ENCODE data around the gene TBC1D32. TPM values are rescaled to one million over a fixed set of nuclear protein-coding genes. Genes with fewer than 3 reads are reported as not detected.
"Not testable (repeated sequence)": the region's sequence is repeated elsewhere in the genome, so short reads cannot be mapped to it uniquely, and the experiment has no call there.

The TBC1D32 gene
- total RNA-seq, 2 experiments from 2014 or later: 10.9 to 12.4 TPM

GRCh38 chr6:121044905-121045304, 289.4 kb downstream of the TBC1D32 start:
- H3K27me3 Mint-ChIP-seq; CTCF ChIA-PET; H3K27ac Mint-ChIP-seq; DNase-seq; H3K9me3 Mint-ChIP-seq; H3K4me3 Mint-ChIP-seq; POLR2A ChIA-PET; H3K36me3 Mint-ChIP-seq (ENCODE audit: low read depth); H3K4me1 Mint-ChIP-seq: not testable (repeated sequence)

GRCh38 chr6:121043706-121044105, 290.6 kb downstream of the TBC1D32 start:
- H3K4me1 Mint-ChIP-seq; H3K27me3 Mint-ChIP-seq; H3K9me3 Mint-ChIP-seq; H3K4me3 Mint-ChIP-seq; H3K36me3 Mint-ChIP-seq (ENCODE audit: low read depth); H3K27ac Mint-ChIP-seq; POLR2A ChIA-PET; DNase-seq; CTCF ChIA-PET: not testable (repeated sequence)

GRCh38 chr6:121043211-121043610, 291.1 kb downstream of the TBC1D32 start:
- H3K36me3 Mint-ChIP-seq (ENCODE audit: low read depth); POLR2A ChIA-PET; H3K9me3 Mint-ChIP-seq; H3K4me3 Mint-ChIP-seq; DNase-seq; H3K27ac Mint-ChIP-seq; H3K27me3 Mint-ChIP-seq; CTCF ChIA-PET; H3K4me1 Mint-ChIP-seq: not testable (repeated sequence)

DNA sequence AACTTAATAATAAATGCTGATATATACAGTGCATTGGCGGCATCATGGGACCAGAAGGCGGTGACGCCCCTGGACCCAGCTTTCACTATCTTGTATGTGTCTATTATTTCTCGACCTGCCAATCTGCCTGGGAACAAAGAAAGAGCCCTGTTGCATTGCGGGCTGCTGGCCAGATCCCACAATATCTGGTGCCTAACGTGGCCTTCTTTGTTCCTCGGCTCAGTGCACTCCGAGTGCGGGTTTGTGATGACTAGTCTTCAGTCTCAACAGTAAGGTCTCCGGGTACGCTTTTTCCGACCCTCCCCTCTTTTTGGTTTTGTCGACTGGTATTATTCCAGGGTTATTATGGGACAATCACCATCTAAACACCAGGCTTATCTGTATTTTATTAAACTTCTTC, 291.5 kb downstream of the TBC1D32 start:
- H3K27ac Mint-ChIP-seq: no peak overlapping the region
- DNase-seq: no peak
- H3K27me3 Mint-ChIP-seq: no peaks in the 10 kb centered on the region
- ChIA-PET CTCF (no interaction called here), POLR2A (no interaction called here)
- H3K36me3 Mint-ChIP-seq (ENCODE audit: low read depth): no peaks in the 10 kb centered on the region
- H3K9me3 Mint-ChIP-seq: peaks cover 2% of the 10 kb centered on the region
- H3K4me1 Mint-ChIP-seq: no peaks in the 10 kb centered on the region
- H3K4me3 Mint-ChIP-seq: no peak overlapping the region

DNA sequence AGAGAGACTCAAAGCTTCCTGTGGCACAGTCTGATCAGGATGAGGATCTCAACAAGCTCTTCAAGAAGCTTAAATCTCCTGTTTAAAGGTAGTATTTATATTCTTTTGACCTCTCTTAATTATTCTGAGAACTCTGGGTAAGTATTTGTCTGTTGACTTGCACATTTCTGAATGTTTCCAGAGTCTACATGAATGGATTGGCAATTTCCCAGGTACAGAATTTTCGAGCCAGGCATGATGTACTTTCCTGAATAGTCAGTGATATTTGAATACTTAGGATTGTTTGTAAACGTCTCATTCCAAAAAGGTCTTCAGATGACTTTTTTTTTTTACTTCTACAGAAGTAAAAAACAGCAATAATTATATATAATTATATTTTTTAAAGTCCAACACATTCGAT, 293.4 kb downstream of the TBC1D32 start:
- Mint-ChIP-seq H3K27ac (no peak overlapping the region), H3K27me3 (no peaks in the 10 kb centered on the region), H3K4me3 (no peak overlapping the region), H3K4me1 (no peaks in the 10 kb centered on the region), H3K36me3 (ENCODE audit: low read depth) (no peaks in the 10 kb centered on the region), H3K9me3 (peaks cover 2% of the 10 kb centered on the region)
- POLR2A ChIA-PET: no interaction called here
- no peak for DNase-seq
- CTCF ChIA-PET: no interaction called here

DNA sequence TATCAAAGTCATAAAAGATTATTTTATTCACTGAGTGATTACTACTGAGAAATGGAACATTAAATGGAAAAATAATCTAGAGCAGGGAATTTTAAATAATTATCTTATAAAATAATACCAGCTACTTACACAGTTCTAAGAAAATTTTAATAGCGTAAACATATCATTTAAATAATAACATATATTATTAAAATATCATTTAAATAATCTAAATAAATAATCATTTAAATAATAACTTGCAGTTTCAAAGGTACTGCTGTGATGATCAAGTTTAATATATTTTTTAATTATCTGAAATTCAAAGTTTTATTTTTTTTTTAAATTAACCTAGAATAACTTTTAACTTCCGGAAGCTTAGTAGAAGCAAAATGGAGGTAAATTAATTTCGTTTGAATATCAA, 301.2 kb downstream of the TBC1D32 start:
- Mint-ChIP-seq H3K4me3 (no peak overlapping the region), H3K27ac (no peak overlapping the region), H3K4me1 (no peaks in the 10 kb centered on the region), H3K27me3 (no peaks in the 10 kb centered on the region), H3K36me3 (ENCODE audit: low read depth) (no peaks in the 10 kb centered on the region), H3K9me3 (no peaks in the 10 kb centered on the region)
- no peak for DNase-seq
- ChIA-PET POLR2A (no interaction called here), CTCF (no interaction called here)

DNA sequence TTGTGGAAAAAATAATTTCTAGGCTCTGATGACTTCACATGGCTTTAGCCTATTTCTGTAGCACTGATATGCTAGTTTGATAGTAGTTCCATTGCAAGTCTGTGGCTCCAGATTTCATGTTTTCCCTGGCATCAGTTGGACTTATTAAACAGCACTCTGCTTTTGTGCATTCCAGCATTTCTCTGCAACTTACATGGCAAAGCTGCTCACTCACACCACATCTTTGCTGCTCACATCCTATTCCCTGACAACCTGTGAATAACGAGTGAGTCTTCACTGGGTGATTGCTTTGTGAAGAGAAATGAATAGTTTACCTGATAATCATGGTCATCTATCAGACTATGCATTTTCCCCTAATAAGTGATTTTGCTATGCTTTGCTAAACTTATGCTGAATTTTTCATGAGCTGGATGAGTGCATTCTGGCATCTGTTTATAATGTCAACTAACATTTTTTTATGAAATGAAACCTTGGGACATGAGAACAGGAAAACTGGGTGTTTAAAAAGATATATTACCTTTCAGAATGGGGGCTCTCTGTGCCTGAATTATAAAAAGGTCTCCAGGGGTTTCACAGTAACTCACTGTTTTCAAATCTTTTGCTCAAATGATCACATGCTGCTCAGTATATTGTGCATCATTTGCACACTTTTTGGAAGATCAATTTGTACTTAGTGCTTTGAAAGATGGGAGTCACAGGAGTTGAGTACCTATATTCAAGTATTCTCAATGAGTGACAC, 301.8 kb downstream of the TBC1D32 start:
- Mint-ChIP-seq H3K9me3 (no peaks in the 10 kb centered on the region), H3K4me3 (no peak overlapping the region), H3K36me3 (ENCODE audit: low read depth) (no peaks in the 10 kb centered on the region), H3K4me1 (no peaks in the 10 kb centered on the region), H3K27me3 (no peaks in the 10 kb centered on the region), H3K27ac (no peak overlapping the region)
- DNase-seq: no peak
- CTCF ChIA-PET: no interaction called here
- POLR2A ChIA-PET: no interaction called here

Other genes with a start within 250 kb of the TBC1D32 start
- not detected for gene GJA1, start 101.2 kb upstream of the TBC1D32 start, total RNA-seq

Measured in activated CD4-positive, alpha-beta T cell treated with anti-CD3 and anti-CD28 coated beads, Interleukin-2, amount 10 ng/mL, durations not matched to agents 7 days and 5 days (primary cell).